Mesothelial cell of epicardium (in vitro differentiated cells): Measurements from ENCODE around the gene ANKRD13B. TPM values are rescaled to one million over a fixed set of nuclear protein-coding genes. Genes with fewer than 3 reads are reported as not detected.
A peak's percentile ranks its signal among the peaks of the same experiment; 100 is the strongest.

Experiments
- DNase-seq, 2 experiments: peaks; one replicate each; pipeline ENCODE4 v3.0.0; 2021; ENCODE audit warnings: low spot score in 2 of 2; ENCODE audit not compliant: unreplicated experiment in 2 of 2
- H3K27ac Mint-ChIP-seq: 2 replicates; pipeline ENCODE4 v1.8.0; 2021; ENCODE audit warnings: mixed read lengths
- H3K27me3 Mint-ChIP-seq: 2 replicates; pipeline ENCODE4 v1.8.0; 2021; ENCODE audit warnings: low read depth, mixed read lengths
- H3K36me3 Mint-ChIP-seq: 2 replicates; pipeline ENCODE4 v1.8.0; 2021; ENCODE audit warnings: mixed read lengths
- H3K4me1 Mint-ChIP-seq: 2 replicates; pipeline ENCODE4 v1.8.0; 2021; ENCODE audit warnings: mixed read lengths
- H3K4me3 Mint-ChIP-seq: 2 replicates; pipeline ENCODE4 v1.8.0; 2021; ENCODE audit warnings: mild to moderate bottlenecking, moderate library complexity, mixed read lengths
- H3K9me3 Mint-ChIP-seq: 2 replicates; pipeline ENCODE4 v1.8.0; 2021; ENCODE audit warnings: mixed read lengths
- CTCF ChIP-seq: fragments of 200-600 bp; sonication (generic); IDR thresholded peaks from one replicate; pipeline ENCODE4 v1.5.0; 2021; ENCODE audit warnings: antibody characterized with exemption; ENCODE audit not compliant: unreplicated experiment
- total RNA-seq: library from RNA; stranded (reverse); gene quantifications from 3 replicates; pipeline ENCODE4 v1.2.1, GENCODE V29; 2021

ANKRD13B gene
- total RNA-seq, 1 donor from 2014 or later: 52.7 TPM

DNA sequence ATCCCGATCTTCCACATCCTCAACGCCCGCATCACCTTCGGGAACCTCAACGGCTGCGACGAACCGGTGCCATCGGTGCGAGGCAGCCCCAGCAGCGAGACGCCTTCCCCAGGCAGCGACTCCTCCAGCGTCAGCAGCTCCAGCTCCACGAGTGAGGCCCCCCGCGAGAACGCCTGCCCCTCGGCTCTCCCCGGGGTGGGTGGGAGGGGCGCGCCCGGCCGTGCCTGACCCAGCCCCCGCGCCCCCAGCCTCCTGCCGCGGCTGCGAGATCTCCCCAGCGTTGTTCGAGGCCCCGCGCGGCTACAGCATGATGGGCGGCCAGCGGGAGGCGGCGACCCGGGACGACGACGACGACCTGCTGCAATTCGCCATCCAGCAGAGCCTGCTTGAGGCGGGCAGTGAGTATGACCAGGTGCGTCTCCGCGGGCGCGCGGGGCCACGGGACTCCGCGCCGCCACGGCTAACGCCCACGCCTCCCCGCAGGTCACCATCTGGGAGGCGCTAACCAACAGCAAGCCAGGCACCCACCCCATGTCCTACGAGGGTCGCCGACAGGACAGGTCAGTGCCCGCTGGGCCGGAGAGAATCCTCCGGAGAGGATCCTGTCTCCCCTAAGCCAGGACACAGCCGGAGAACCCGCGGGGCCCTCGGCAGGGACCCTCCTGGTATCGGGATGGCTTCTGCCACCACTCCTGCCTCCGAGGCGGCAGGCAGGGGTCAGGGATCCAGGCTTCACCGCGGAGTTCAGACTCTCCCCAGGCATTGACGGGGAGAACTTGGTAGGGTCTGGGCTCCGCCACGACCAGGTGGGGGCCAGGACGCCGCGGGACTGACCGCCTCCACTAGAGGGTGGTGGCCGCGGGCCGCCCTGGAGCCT lies 19.7 kb downstream of the ANKRD13B start:
- no peak overlapping the region for H3K4me3 Mint-ChIP-seq
- H3K27me3 Mint-ChIP-seq: peaks cover 36% of the 10 kb centered on the region
- no peak for TF ChIP-seq CTCF
- H3K36me3 Mint-ChIP-seq: no peaks in the 10 kb centered on the region
- H3K9me3 Mint-ChIP-seq: no peaks in the 10 kb centered on the region
- H3K4me1 Mint-ChIP-seq: peaks cover 17% of the 10 kb centered on the region
- DNase-seq: no peak
- H3K27ac Mint-ChIP-seq: no peak overlapping the region

DNA sequence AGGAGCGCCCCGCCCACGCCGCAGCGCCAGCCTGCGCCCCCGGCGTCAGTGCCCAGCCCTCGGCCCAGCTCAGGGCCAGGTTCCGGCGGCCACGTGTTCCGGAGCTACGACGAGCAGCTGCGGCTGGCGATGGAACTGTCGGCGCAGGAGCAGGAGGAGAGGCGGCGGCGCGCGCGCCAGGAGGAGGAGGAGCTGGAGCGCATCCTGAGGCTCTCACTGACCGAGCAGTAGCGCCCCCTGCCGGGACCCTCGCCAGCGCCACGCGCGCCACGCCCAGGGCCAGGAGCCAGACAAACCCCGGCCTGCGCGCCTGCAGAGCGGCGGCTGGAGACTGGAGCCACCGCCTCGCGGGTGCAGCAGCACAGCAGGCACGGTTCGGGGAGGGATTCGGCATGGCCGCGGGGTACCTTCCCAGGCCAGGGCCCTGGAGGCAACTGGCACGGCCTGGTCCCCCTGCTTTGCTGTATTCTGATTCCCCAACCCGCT lies 20.5 kb downstream of the ANKRD13B start:
- no peaks in the 10 kb centered on the region for H3K36me3 Mint-ChIP-seq
- TF ChIP-seq CTCF: peak; percentile 89
- peaks cover 42% of the 10 kb centered on the region for H3K27me3 Mint-ChIP-seq
- no peak overlapping the region for H3K27ac Mint-ChIP-seq
- H3K9me3 Mint-ChIP-seq: no peaks in the 10 kb centered on the region
- no peak overlapping the region for H3K4me3 Mint-ChIP-seq
- peaks cover 17% of the 10 kb centered on the region for H3K4me1 Mint-ChIP-seq
- peak; percentile 87 to 97 for DNase-seq

DNA sequence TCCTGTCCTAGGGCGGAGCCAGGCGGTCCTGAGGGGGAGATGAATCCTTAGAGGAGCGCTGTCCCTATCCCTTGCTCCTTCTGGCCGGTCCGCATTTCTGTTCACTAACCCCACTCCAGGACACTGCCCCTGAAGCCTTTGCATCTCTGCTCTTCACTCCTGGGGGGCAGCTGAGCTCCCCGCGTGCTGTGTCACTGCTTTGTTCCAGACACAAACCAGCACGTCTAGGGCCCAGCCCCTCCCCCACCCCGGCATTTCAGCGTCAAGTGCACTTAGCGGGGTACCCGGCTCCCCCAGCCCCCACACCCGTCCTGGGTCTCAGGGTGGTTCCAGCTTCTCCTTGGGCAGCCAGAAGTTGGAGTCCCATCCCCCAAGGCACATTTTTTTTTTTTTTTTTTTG lies 20.9 kb downstream of the ANKRD13B start:
- Mint-ChIP-seq H3K36me3 (no peaks in the 10 kb centered on the region), H3K9me3 (no peaks in the 10 kb centered on the region), H3K27ac (no peak overlapping the region), H3K4me1 (peaks cover 17% of the 10 kb centered on the region), H3K4me3 (peak overlapping the region; percentile 46), H3K27me3 (peaks cover 46% of the 10 kb centered on the region)
- DNase-seq: no peak
- TF ChIP-seq CTCF: no peak

- no peak for DNase-seq
- peak overlapping the region; percentile 46 for H3K4me3 Mint-ChIP-seq
- no peak for TF ChIP-seq CTCF
- H3K27ac Mint-ChIP-seq: peak overlapping the region; percentile 69
- no peaks in the 10 kb centered on the region for H3K9me3 Mint-ChIP-seq
- H3K36me3 Mint-ChIP-seq: no peaks in the 10 kb centered on the region
- H3K27me3 Mint-ChIP-seq: peaks cover 51% of the 10 kb centered on the region
- peaks cover 17% of the 10 kb centered on the region for H3K4me1 Mint-ChIP-seq
These were observed 21.6 kb downstream of the ANKRD13B start for GRCh38 chr17:29614349-29615047.

DNA sequence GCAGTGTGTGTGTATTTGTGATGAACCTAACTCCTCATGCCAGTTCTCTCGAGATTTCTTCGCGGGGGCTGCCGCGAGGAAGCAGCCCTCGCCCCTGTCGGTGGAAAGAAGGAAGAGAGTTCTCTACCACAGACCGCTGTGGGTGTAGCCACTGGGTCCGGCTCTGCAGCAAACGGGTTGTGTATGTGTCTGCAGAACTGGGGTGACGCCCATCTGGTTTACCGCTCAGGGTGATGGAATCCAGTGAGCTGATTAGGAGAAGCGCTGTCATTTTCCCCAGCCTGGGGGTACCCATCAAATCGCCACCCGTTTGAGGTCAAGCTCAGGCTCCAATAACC lies 22.1 kb downstream of the ANKRD13B start:
- TF ChIP-seq CTCF: no peak
- Mint-ChIP-seq H3K27ac (peak overlapping the region; percentile 69), H3K4me1 (peaks cover 17% of the 10 kb centered on the region), H3K9me3 (no peaks in the 10 kb centered on the region), H3K4me3 (peak overlapping the region; percentile 46), H3K36me3 (no peaks in the 10 kb centered on the region), H3K27me3 (peaks cover 56% of the 10 kb centered on the region)
- no peak for DNase-seq
